ENCODE measurements around the gene GATA6. TPM values are rescaled to one million over a fixed set of nuclear protein-coding genes. Genes with fewer than 3 reads are reported as not detected.

GATA6 gene
- polyA plus RNA-seq, 1 donor (not counting 4 experiments of a cell fraction or from before 2014, with no cell fraction given): 0.37 TPM

DNA sequence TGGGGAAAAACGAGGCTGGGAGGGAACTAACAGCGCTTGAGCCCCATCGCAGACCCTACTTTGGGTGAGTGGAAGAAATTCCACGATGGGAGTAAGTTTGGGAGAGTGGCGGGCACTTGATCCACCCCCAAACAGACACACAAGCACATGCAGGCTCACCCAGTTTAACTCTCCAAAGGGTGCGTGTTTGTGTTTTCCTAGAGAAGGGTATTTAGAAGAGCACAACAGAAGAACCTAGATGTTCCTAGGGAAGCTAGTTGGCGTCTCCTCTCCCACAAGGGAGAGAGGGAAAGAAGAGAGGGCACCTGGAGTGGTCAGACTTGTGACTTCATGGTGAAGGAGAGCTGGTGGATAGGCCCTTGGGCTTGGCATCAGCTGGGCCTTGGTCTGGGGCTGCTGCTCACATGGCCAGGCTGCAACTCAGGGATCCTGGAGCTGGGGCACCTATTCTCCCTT, 3.2 kb downstream of the GATA6 start:
- no peak for FAIRE-seq

DNA sequence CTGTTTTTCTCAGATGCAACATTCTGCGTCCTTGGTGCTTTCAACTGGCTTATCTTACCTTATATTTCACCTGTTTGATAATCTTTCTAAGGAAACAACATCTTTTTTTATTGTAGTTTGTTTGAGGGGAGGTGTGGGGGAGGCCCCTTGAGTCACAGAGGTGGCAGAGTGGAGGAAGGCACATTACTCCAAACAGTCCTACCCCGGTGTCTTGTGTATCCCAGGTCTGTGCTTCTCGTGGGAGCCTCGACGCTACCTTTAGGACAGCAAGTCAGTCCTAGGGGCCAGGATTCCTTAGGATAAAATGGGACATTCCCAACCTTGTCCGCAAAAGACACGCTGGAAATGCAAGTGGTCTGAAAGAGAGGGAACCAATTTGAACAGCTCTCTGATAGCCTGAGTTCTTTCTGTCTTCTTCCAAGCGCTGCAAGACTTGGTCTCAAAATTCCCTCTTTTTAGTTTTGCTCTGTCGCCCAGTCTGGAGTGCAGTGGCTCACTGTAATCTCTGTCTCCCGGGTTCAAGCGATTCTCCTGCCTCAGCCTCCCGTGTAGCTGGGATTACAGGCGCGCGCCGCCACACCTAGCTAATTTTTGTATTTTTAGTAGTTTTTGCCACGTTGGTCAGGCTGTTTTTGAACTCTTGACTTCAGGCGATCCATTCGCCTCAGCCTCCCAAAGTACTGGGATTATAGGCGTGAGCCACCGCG, 4.0 kb downstream of the GATA6 start:
- Histone ChIP-seq H3K36me3 (ENCODE audit: control insufficient read depth in 2 of 2, extremely low read depth in 1 of 2, insufficient read depth in 2 of 2, low read length in 2 of 2) (no peaks in the 10 kb centered on the region), H3K27ac (ENCODE audit: control insufficient read depth, insufficient read depth, low read length) (no peak overlapping the region), H3K9me3 (ENCODE audit: control insufficient read depth, low read depth, low read length) (no peaks in the 10 kb centered on the region), H3K4me1 (ENCODE audit: control insufficient read depth, extremely low read depth, insufficient read depth, low read length) (peaks cover 5% of the 10 kb centered on the region), H3K9me1 (ENCODE audit: control insufficient read depth, extremely low read depth, insufficient read depth, low read length) (no peaks in the 10 kb centered on the region), H4K20me1 (ENCODE audit: control insufficient read depth, extremely low read depth, insufficient read depth, low read length) (no peaks in the 10 kb centered on the region), H2AFZ (ENCODE audit: control insufficient read depth, low read length) (no peak overlapping the region), H3K27me3 (ENCODE audit: control insufficient read depth, extremely low read depth, insufficient read depth, low read length) (peaks cover 80% of the 10 kb centered on the region), H3K9ac (ENCODE audit: control insufficient read depth, extremely low read depth, insufficient read depth, low read length) (no peak overlapping the region), H3K79me2 (ENCODE audit: control insufficient read depth, insufficient read depth, low read length) (no peaks in the 10 kb centered on the region), H3K4me2 (ENCODE audit: control insufficient read depth, extremely low read depth, insufficient read depth, low read depth, low read length) (no peak overlapping the region), H3K4me3 (ENCODE audit: control insufficient read depth in 2 of 3, extremely low read depth in 1 of 3, insufficient read depth in 2 of 3, low read depth in 1 of 3, low read length in 3 of 3) (no peak overlapping the region)
- FAIRE-seq: no peak
- DNase-seq (ENCODE audit: low read depth, low spot score): no peak
- no peak for TF ChIP-seq EZH2 (IDR thresholded peaks at IDR 0.05; ENCODE audit: low read length)
- TF ChIP-seq, protein P1, sequence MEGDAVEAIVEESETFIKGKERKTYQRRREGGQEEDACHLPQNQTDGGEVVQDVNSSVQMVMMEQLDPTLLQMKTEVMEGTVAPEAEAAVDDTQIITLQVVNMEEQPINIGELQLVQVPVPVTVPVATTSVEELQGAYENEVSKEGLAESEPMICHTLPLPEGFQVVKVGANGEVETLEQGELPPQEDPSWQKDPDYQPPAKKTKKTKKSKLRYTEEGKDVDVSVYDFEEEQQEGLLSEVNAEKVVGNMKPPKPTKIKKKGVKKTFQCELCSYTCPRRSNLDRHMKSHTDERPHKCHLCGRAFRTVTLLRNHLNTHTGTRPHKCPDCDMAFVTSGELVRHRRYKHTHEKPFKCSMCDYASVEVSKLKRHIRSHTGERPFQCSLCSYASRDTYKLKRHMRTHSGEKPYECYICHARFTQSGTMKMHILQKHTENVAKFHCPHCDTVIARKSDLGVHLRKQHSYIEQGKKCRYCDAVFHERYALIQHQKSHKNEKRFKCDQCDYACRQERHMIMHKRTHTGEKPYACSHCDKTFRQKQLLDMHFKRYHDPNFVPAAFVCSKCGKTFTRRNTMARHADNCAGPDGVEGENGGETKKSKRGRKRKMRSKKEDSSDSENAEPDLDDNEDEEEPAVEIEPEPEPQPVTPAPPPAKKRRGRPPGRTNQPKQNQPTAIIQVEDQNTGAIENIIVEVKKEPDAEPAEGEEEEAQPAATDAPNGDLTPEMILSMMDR (optimal IDR thresholded peaks at IDR 0.05 in 1 of 3, IDR thresholded peaks at IDR 0.05 in 1 of 3, conservative IDR thresholded peaks at IDR 0.05 in 1 of 3; ENCODE audit: extremely low read depth in 1 of 3, insufficient read depth in 2 of 3, low read length in 3 of 3): no peak
- dilution Hi-C loops (cut with MboI; ENCODE audit: extremely low pct_ligation_motif_present, low sequenced_read_pairs): no loop called here

More for the DNA sequence above, 3.2 kb downstream of the GATA6 start:
- Histone ChIP-seq H2AFZ (ENCODE audit: control insufficient read depth, low read length) (no peak overlapping the region), H3K4me1 (ENCODE audit: control insufficient read depth, extremely low read depth, insufficient read depth, low read length) (peaks cover 5% of the 10 kb centered on the region), H3K4me3 (ENCODE audit: control insufficient read depth in 2 of 3, extremely low read depth in 1 of 3, insufficient read depth in 2 of 3, low read depth in 1 of 3, low read length in 3 of 3) (no peak overlapping the region), H3K36me3 (ENCODE audit: control insufficient read depth in 2 of 2, extremely low read depth in 1 of 2, insufficient read depth in 2 of 2, low read length in 2 of 2) (no peaks in the 10 kb centered on the region), H3K9ac (ENCODE audit: control insufficient read depth, extremely low read depth, insufficient read depth, low read length) (no peak overlapping the region), H3K4me2 (ENCODE audit: control insufficient read depth, extremely low read depth, insufficient read depth, low read depth, low read length) (no peak overlapping the region), H3K79me2 (ENCODE audit: control insufficient read depth, insufficient read depth, low read length) (no peaks in the 10 kb centered on the region), H3K27ac (ENCODE audit: control insufficient read depth, insufficient read depth, low read length) (no peak overlapping the region), H3K9me3 (ENCODE audit: control insufficient read depth, low read depth, low read length) (no peaks in the 10 kb centered on the region), H3K9me1 (ENCODE audit: control insufficient read depth, extremely low read depth, insufficient read depth, low read length) (no peaks in the 10 kb centered on the region), H4K20me1 (ENCODE audit: control insufficient read depth, extremely low read depth, insufficient read depth, low read length) (no peaks in the 10 kb centered on the region), H3K27me3 (ENCODE audit: control insufficient read depth, extremely low read depth, insufficient read depth, low read length) (peaks cover 81% of the 10 kb centered on the region)
- TF ChIP-seq, protein P1 (optimal IDR thresholded peaks at IDR 0.05 in 1 of 3, IDR thresholded peaks at IDR 0.05 in 1 of 3, conservative IDR thresholded peaks at IDR 0.05 in 1 of 3; ENCODE audit: extremely low read depth in 1 of 3, insufficient read depth in 2 of 3, low read length in 3 of 3): no peak
- peak; percentile 30 for TF ChIP-seq EZH2 (IDR thresholded peaks at IDR 0.05; ENCODE audit: low read length)
- no peak for DNase-seq (ENCODE audit: low read depth, low spot score)
- dilution Hi-C loops (cut with MboI; ENCODE audit: extremely low pct_ligation_motif_present, low sequenced_read_pairs): no loop called here

All from keratinocyte (primary cell).